PC-9 (cell line): Measurements from ENCODE around the gene TDRD9. TPM values are rescaled to one million over a fixed set of nuclear protein-coding genes. Genes with fewer than 3 reads are reported as not detected.

Experiments used
- BruUV-seq: library from RNA; stranded (reverse); fragments of 400-500 nt; replicated peaks from 2 replicates; lab custom pipeline; 2021; lab: Mats Ljungman, UMichigan
- CTCF ChIA-PET: fragments of 300-600 bp; sonication (Branson Sonifier 250); formaldehyde crosslinking; loops from one replicate; lab custom pipeline; 2022; ENCODE audit warnings: antibody characterized with exemption; lab: Charles Lee
- POLR2A ChIA-PET: fragments of 300-600 bp; sonication (Branson Sonifier 250); formaldehyde crosslinking; loops from one replicate; lab custom pipeline; 2022; ENCODE audit warnings: antibody characterized with exemption; ENCODE audit not compliant: unreplicated experiment; lab: Charles Lee
- DNase-seq, 2 experiments: peaks; one replicate each; pipeline versions ENCODE4 v3.0.0 to v3.0.0-alpha.2; 2015 to 2022; ENCODE audit warnings: mixed read lengths in 1 of 2
- H2AFZ ChIP-seq: fragments of 200-600 bp; sonication (generic); 2 replicates; pipeline ENCODE4 v1.8.1; 2017; ENCODE audit warnings: antibody characterized with exemption
- H3F3A ChIP-seq: fragments of 200-600 bp; sonication (generic); 2 replicates; pipeline ENCODE4 v1.8.1; 2017; ENCODE audit warnings: antibody characterized with exemption, mild to moderate bottlenecking, low read depth; ENCODE audit not compliant: insufficient read depth
- H3K27ac ChIP-seq: fragments of 200-600 bp; sonication (generic); 2 replicates; pipeline ENCODE4 v1.6.1; 2016; ENCODE audit warnings: mixed run types
- H3K27me3 ChIP-seq: fragments of 200-600 bp; sonication (generic); 2 replicates; pipeline ENCODE4 v1.6.1; 2016; ENCODE audit warnings: low read depth, mixed run types; ENCODE audit not compliant: insufficient read depth
- H3K36me3 ChIP-seq: fragments of 200-600 bp; sonication (generic); 2 replicates; pipeline ENCODE4 v1.6.1; 2016; ENCODE audit warnings: low read depth, mixed run types
- H3K4me1 ChIP-seq: fragments of 200-600 bp; sonication (generic); replicated peaks from 2 replicates; pipeline ENCODE4 v1.6.1; 2016; ENCODE audit warnings: mixed run types; ENCODE audit not compliant: insufficient read depth
- H3K4me2 ChIP-seq: fragments of 200-600 bp; sonication (generic); 2 replicates; pipeline ENCODE4 v1.6.1; 2017; ENCODE audit warnings: mixed run types
- H3K4me3 ChIP-seq: fragments of 200-600 bp; sonication (generic); 2 replicates; pipeline ENCODE4 v1.6.1; 2016; ENCODE audit warnings: mixed run types
- H3K79me2 ChIP-seq: fragments of 200-600 bp; sonication (generic); 2 replicates; pipeline ENCODE4 v1.6.1; 2017; ENCODE audit warnings: low read depth, mixed run types
- H3K9me2 ChIP-seq: fragments of 200-600 bp; sonication (generic); 2 replicates; pipeline ENCODE4 v1.8.1; 2017; ENCODE audit warnings: mild to moderate bottlenecking; ENCODE audit not compliant: insufficient read depth
- H3K9me3 ChIP-seq: fragments of 200-600 bp; sonication (generic); 2 replicates; pipeline ENCODE4 v1.8.1; 2016; ENCODE audit warnings: low read depth; ENCODE audit not compliant: insufficient read depth
- H4K20me1 ChIP-seq: fragments of 200-600 bp; sonication (generic); 2 replicates; pipeline ENCODE4 v1.8.1; 2017; ENCODE audit not compliant: insufficient read depth
- EZH2 ChIP-seq: fragments of 200-600 bp; sonication (generic); IDR thresholded peaks from 2 replicates; pipeline ENCODE4 v1.8.0; 2017; ENCODE audit warnings: antibody characterized with exemption, low read depth
- intact Hi-C: fragments of 100-400 bp; cut with micrococcal nuclease; formaldehyde crosslinking; loops from one replicate; pipeline ENCODE4 v1.10.0; 2022; ENCODE audit not compliant: unreplicated experiment
- total RNA-seq: library from RNA; stranded (reverse); gene quantifications from 2 replicates; pipeline ENCODE4 v1.2.3, GENCODE V29; 2021
- TF ChIP-seq, protein P1 (sequence below): fragments of 200-600 bp; sonication (generic); conservative IDR thresholded peaks from 2 replicates; pipeline ENCODE4 v1.6.1; 2017; ENCODE audit warnings: mixed run types, antibody characterized with exemption, mild to moderate bottlenecking, moderate library complexity

The TDRD9 gene
- total RNA-seq, 1 experiment from 2014 or later: 0.15 TPM

DNA sequence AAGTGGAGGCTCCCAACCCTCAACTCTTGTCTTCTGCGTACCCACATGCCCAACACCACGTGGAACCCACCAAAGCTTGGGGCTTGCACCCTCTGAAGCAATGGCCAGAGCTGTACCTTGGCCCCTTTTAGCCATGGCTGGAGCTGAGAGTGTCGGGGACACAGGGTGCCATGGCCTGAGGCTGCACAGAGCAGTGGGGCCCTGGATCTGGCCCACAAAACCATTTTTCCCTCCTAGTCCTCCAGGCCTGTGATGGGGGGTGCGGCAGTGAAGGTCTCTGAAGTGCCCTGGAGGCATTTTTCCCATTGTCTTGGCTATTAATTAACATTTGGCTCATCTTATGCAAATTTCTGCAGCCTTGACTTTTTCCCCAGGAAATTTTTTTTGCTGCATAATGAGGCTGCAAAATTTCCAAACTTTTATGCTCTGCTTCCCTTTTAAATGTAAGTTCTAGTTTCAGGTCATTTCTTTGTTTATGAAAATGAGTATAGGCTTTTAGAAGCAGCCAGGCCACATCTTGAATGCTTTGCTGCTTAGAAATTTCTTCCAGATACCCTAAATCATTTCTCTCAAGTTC lies 138.6 kb downstream of the TDRD9 start:
- intact Hi-C loops: no loop called here
- Histone ChIP-seq H3K4me3 (no peak overlapping the region), H2AFZ (no peak overlapping the region), H3K36me3 (no peaks in the 10 kb centered on the region), H3K79me2 (no peaks in the 10 kb centered on the region), H3K4me1 (no peaks in the 10 kb centered on the region), H3K4me2 (no peak overlapping the region), H3F3A (no peaks in the 10 kb centered on the region), H4K20me1 (no peaks in the 10 kb centered on the region), H3K9me3 (no peaks in the 10 kb centered on the region), H3K27ac (no peak overlapping the region), H3K27me3 (peaks cover 63% of the 10 kb centered on the region), H3K9me2 (no peaks in the 10 kb centered on the region)
- TF ChIP-seq EZH2: no peak
- TF ChIP-seq, protein P1, sequence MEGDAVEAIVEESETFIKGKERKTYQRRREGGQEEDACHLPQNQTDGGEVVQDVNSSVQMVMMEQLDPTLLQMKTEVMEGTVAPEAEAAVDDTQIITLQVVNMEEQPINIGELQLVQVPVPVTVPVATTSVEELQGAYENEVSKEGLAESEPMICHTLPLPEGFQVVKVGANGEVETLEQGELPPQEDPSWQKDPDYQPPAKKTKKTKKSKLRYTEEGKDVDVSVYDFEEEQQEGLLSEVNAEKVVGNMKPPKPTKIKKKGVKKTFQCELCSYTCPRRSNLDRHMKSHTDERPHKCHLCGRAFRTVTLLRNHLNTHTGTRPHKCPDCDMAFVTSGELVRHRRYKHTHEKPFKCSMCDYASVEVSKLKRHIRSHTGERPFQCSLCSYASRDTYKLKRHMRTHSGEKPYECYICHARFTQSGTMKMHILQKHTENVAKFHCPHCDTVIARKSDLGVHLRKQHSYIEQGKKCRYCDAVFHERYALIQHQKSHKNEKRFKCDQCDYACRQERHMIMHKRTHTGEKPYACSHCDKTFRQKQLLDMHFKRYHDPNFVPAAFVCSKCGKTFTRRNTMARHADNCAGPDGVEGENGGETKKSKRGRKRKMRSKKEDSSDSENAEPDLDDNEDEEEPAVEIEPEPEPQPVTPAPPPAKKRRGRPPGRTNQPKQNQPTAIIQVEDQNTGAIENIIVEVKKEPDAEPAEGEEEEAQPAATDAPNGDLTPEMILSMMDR: no peak
- no peak for DNase-seq
- POLR2A ChIA-PET: no interaction called here
- no TSS peak for BruUV-seq
- CTCF ChIA-PET: no interaction called here

DNA sequence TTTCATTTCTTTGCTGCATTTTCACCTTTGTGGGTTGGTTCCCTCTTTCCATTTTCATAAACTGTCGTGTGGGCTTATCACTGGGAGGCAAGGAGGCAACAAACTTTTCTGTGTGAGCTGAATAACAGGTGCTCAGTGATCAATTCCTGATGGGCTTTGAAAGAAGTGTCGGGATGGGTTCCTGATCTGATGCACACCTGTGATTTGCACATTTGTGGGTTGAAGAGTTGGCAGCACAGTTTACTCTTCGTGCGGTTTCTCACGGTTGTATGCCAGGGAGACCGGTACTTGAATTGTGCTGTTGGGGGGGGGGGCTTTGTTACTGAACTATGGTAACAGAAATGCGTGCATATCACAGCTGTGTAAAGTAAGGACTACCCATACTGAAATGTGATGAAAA lies 141.3 kb downstream of the TDRD9 start:
- H3K4me3 ChIP-seq: no peak overlapping the region
- CTCF ChIA-PET: no interaction called here

DNA sequence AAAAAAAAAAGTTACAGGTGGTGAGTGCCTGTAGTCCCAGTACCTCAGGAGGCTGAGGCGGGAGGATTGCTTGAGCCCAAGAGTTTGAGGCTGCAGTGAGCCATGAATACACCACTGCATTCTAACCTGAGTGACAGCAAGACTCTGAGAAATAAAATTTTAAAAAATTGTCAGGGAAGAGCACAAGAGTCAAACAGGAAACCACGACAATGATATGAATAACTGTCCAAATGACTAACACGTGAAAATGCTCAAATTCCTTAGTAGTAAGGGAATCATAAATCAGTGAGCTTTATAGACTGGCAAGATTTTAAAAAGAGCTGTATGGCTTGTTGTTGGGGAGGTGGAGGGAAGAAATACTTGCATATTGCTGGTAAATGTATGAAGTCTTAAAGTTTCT lies 144.3 kb downstream of the TDRD9 start:
- POLR2A ChIA-PET: no interaction called here
- CTCF ChIA-PET: no interaction called here
- Histone ChIP-seq H3K79me2 (no peaks in the 10 kb centered on the region), H3K4me1 (no peaks in the 10 kb centered on the region), H3K36me3 (no peaks in the 10 kb centered on the region), H3K9me3 (no peaks in the 10 kb centered on the region; the same call in 1 of the 2 replicates), H3F3A (no peaks in the 10 kb centered on the region), H3K4me2 (no peak overlapping the region), H2AFZ (no peak overlapping the region), H3K27me3 (peaks cover 46% of the 10 kb centered on the region), H3K27ac (no peak overlapping the region), H3K9me2 (no peaks in the 10 kb centered on the region), H3K4me3 (no peak overlapping the region), H4K20me1 (no peaks in the 10 kb centered on the region)
- TF ChIP-seq, protein P1: no peak
- TF ChIP-seq EZH2: no peak
- intact Hi-C loops: loop anchor here (10.0 kb wide), 1 partner anchor 498 kb away; no protein-coding TSS in a partner anchor
- no TSS peak for BruUV-seq
- no peak for DNase-seq

More for the DNA sequence above, 141.3 kb downstream of the TDRD9 start:
- Histone ChIP-seq H3K4me1 (no peaks in the 10 kb centered on the region), H3K9me3 (no peaks in the 10 kb centered on the region; the same call in 1 of the 2 replicates), H4K20me1 (no peaks in the 10 kb centered on the region), H3F3A (no peaks in the 10 kb centered on the region), H3K4me2 (no peak overlapping the region), H3K27ac (no peak overlapping the region), H2AFZ (no peak overlapping the region), H3K27me3 (peaks cover 62% of the 10 kb centered on the region), H3K36me3 (no peaks in the 10 kb centered on the region), H3K79me2 (no peaks in the 10 kb centered on the region), H3K9me2 (no peaks in the 10 kb centered on the region)
- TF ChIP-seq, protein P1: no peak
- no peak for TF ChIP-seq EZH2
- BruUV-seq: no TSS peak
- POLR2A ChIA-PET: no interaction called here
- DNase-seq: no peak
- intact Hi-C loops: no loop called here
